Fibroblast of lung (primary cell): Measurements from ENCODE around the gene AIFM1.

ENCODE experiments used
- EZH2 ChIP-seq: IDR thresholded peaks from 2 replicates; pipeline ENCODE4 v1.5.1; 2012; ENCODE audit warnings: low read length, control low read depth, mild to moderate bottlenecking; ENCODE audit errors: missing control alignments
- TF ChIP-seq, protein P1 (sequence below), 2 donors: IDR thresholded peaks in 1 of 2; conservative IDR thresholded peaks in 1 of 2; 1 replicate in 1 of 2; 2 replicates in 1 of 2; pipeline ENCODE4 v1.5.1; 2011 to 2012; ENCODE audit warnings: low read length in 2 of 2, control low read depth in 1 of 2, inconsistent platforms in 1 of 2, low read depth in 1 of 2, mild to moderate bottlenecking in 1 of 2

DNA sequence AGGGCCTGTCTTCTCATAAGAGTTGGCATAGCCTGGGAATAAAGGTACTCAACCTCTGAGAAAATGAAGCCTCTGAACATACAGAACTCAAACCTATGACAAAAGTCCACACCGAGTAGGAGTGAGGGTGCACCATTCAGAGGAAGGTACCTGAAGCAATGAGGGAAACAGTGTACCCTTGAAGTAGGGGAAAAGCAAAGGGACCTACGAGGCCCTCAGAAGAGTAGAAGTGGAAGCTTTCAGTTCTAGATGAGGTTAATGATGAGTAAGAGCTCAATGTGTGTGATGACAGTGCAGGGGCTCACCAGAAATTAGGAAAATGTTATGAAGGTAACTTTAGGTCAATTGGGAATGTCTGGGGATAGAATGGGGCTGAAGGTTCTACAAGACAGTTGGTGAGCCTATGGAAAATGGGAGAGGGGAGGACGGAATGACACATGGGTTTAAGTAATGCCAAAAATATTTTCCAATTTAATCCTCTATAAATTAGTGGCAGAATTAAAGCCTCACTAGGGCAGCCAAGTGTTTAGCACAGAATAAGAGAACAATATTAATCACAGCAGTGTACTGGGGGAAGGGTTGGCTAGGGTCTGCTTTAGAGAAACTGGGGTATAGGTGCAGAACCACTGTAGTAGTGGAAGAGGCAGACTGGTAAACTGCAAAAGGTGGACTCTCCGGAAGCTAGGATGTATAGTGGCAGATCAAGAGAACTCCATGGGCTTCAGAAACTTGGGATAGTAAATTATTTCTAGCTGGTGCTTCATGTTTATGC lies 46.0 kb upstream of the AIFM1 start:
- TF ChIP-seq EZH2: no peak
- TF ChIP-seq, protein P1, sequence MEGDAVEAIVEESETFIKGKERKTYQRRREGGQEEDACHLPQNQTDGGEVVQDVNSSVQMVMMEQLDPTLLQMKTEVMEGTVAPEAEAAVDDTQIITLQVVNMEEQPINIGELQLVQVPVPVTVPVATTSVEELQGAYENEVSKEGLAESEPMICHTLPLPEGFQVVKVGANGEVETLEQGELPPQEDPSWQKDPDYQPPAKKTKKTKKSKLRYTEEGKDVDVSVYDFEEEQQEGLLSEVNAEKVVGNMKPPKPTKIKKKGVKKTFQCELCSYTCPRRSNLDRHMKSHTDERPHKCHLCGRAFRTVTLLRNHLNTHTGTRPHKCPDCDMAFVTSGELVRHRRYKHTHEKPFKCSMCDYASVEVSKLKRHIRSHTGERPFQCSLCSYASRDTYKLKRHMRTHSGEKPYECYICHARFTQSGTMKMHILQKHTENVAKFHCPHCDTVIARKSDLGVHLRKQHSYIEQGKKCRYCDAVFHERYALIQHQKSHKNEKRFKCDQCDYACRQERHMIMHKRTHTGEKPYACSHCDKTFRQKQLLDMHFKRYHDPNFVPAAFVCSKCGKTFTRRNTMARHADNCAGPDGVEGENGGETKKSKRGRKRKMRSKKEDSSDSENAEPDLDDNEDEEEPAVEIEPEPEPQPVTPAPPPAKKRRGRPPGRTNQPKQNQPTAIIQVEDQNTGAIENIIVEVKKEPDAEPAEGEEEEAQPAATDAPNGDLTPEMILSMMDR (conservative IDR thresholded peaks at IDR 0.05 in 1 of 2, IDR thresholded peaks at IDR 0.05 in 1 of 2; ENCODE audit: low read depth in 1 of 2, low read length in 2 of 2): no peak
